ENCODE results near the gene ZFYVE28.

GRCh38 chr4:2303121-2303685 lies 115.2 kb downstream of the ZFYVE28 start:
- no peak for TF ChIP-seq BHLHE40 (IDR thresholded peaks at IDR 0.05; ENCODE audit: borderline replicate concordance)
- no peak for TF ChIP-seq FOXM1 (IDR thresholded peaks at IDR 0.05; ENCODE audit: borderline replicate concordance)
- TF ChIP-seq FOXK2 (IDR thresholded peaks at IDR 0.05): no peak
- no peak for TF ChIP-seq FOXA1 (IDR thresholded peaks at IDR 0.05)
- TF ChIP-seq ELF4 (IDR thresholded peaks at IDR 0.05): no peak
- TF ChIP-seq TARDBP (IDR thresholded peaks at IDR 0.05): no peak
- TF ChIP-seq SUZ12 (IDR thresholded peaks at IDR 0.05): no peak
- no peak for TF ChIP-seq HDGF (IDR thresholded peaks at IDR 0.05; ENCODE audit: borderline replicate concordance)
- TF ChIP-seq NFRKB (IDR thresholded peaks at IDR 0.05): no peak
- no peak for TF ChIP-seq PKNOX1 (IDR thresholded peaks at IDR 0.05)
- no peak for TF ChIP-seq SP1 (IDR thresholded peaks at IDR 0.05)
- TF ChIP-seq ZNF384 (IDR thresholded peaks at IDR 0.05): no peak
- no peak for TF ChIP-seq LEF1 (IDR thresholded peaks at IDR 0.05; ENCODE audit: borderline replicate concordance)

All from HEK293T (cell line).